GM12878 (cell line): ENCODE measurements around the gene NUCB1. TPM values are rescaled to one million over a fixed set of nuclear protein-coding genes. Genes with fewer than 3 reads are reported as not detected.

Experiments used
- ATAC-seq: fragments of 200-7000 bp; cut with Tn5 transposase; 3 replicates; pipeline ENCODE4 v1.9.1; 2020; ENCODE audit warnings: mild to moderate bottlenecking, moderate library complexity
- BruUV-seq: library from RNA; stranded (reverse); fragments of 400-500 nt; replicated peaks from 2 replicates; lab custom pipeline; 2021; lab: Mats Ljungman, UMichigan
- CTCF ChIA-PET: fragments of 300-600 bp; sonication (Branson Sonifier 250); formaldehyde crosslinking; extraction: SDS; loops from one replicate; lab custom pipeline; 2021; ENCODE audit warnings: inconsistent platforms; lab: Yijun Ruan, JAX
- POLR2A ChIA-PET: fragments of 350-600 bp; formaldehyde crosslinking; extraction: SDS; loops from one replicate; lab custom pipeline; 2021; ENCODE audit warnings: inconsistent platforms; lab: Charles Lee
- RAD21 ChIA-PET: fragments of 300-600 bp; sonication (Branson Sonifier 250); formaldehyde crosslinking; loops from one replicate; lab custom pipeline; 2023; ENCODE audit warnings: antibody characterized with exemption; ENCODE audit not compliant: unreplicated experiment; lab: Charles Lee
- SMC1A ChIA-PET: fragments of 300-600 bp; sonication (Branson Sonifier 250); formaldehyde crosslinking; loops from one replicate; lab custom pipeline; 2023; ENCODE audit not compliant: unreplicated experiment, uncharacterized antibody; lab: Charles Lee
- DNase-seq: peaks from one replicate; pipeline ENCODE4 v3.0.0-alpha.2; 2011; ENCODE audit warnings: low read depth, low spot score
- FAIRE-seq: peaks from 3 replicates; lab custom pipeline; 2011; peaks lifted over from hg19 to GRCh38; lab: Jason Lieb, UNC
- H2AFZ ChIP-seq: 2 replicates; pipeline ENCODE4 v1.6.0; 2011; ENCODE audit warnings: low read depth, low read length, control low read depth; ENCODE audit not compliant: control insufficient read depth
- H3K27ac ChIP-seq: 2 replicates; pipeline ENCODE4 v1.5.1; 2011; ENCODE audit warnings: control low read depth; ENCODE audit not compliant: control insufficient read depth, insufficient read depth
- H3K27me3 ChIP-seq, 2 experiments: replicated peaks in 1 of 2; 2 replicates each; pipeline versions ENCODE4 v1.6.0 to v1.6.1; 2011; ENCODE audit warnings: low read length in 1 of 2; ENCODE audit not compliant: control insufficient read depth in 2 of 2, insufficient read depth in 2 of 2
- H3K36me3 ChIP-seq, 2 experiments: 2 replicates each; pipeline ENCODE4 v1.5.1; 2011; ENCODE audit warnings: low read length in 1 of 2; ENCODE audit not compliant: control insufficient read depth in 2 of 2, insufficient read depth in 2 of 2
- H3K4me1 ChIP-seq: 2 replicates; pipeline ENCODE4 v1.6.1; 2011; ENCODE audit warnings: mild to moderate bottlenecking, low read length, moderate library complexity, mixed read lengths; ENCODE audit not compliant: control insufficient read depth, insufficient read depth
- H3K4me2 ChIP-seq: 2 replicates; pipeline ENCODE4 v1.6.0; 2011; ENCODE audit warnings: control low read depth; ENCODE audit not compliant: control insufficient read depth, insufficient read depth
- H3K4me3 ChIP-seq: fragments of 200-600 bp; sonication (generic); 2 replicates; pipeline ENCODE4 v1.5.1; 2016
- H3K79me2 ChIP-seq: 2 replicates; pipeline ENCODE4 v1.6.0; 2011; ENCODE audit warnings: low read length; ENCODE audit not compliant: control insufficient read depth, insufficient read depth
- H3K9ac ChIP-seq: 2 replicates; pipeline ENCODE4 v1.8.0; 2011; ENCODE audit warnings: low read length, control low read depth, mixed read lengths; ENCODE audit not compliant: control insufficient read depth, insufficient read depth
- H3K9me3 ChIP-seq: replicated peaks from 3 replicates; pipeline ENCODE4 v1.5.1; 2011; ENCODE audit warnings: mild to moderate bottlenecking, low read length; ENCODE audit not compliant: control insufficient read depth, insufficient read depth
- H4K20me1 ChIP-seq: 2 replicates; pipeline ENCODE4 v1.6.0; 2011; ENCODE audit not compliant: control insufficient read depth, insufficient read depth
- CREB1 ChIP-seq: IDR thresholded peaks from 2 replicates; pipeline ENCODE4 v1.6.1; 2012; ENCODE audit warnings: low read depth, mild to moderate bottlenecking, inconsistent platforms
- HCFC1 ChIP-seq: fragments of 150-350 bp; IDR thresholded peaks from 2 replicates; pipeline ENCODE4 v1.6.1; 2014; ENCODE audit warnings: low read length
- JUND ChIP-seq: IDR thresholded peaks from 2 replicates; pipeline ENCODE4 v1.6.1; 2012; ENCODE audit warnings: low read depth, mild to moderate bottlenecking, low read length, improper control_type of control experiment, moderate library complexity
- MTA3 ChIP-seq: IDR thresholded peaks from 2 replicates; pipeline ENCODE4 v1.6.1; 2012; ENCODE audit warnings: low read length, inconsistent platforms, borderline replicate concordance
- NFIC ChIP-seq: IDR thresholded peaks from 2 replicates; pipeline ENCODE4 v1.6.1; 2012; ENCODE audit warnings: low read depth, mild to moderate bottlenecking, inconsistent platforms, low read length, moderate library complexity
- NFYB ChIP-seq: IDR thresholded peaks from 2 replicates; pipeline ENCODE4 v1.6.1; 2011; ENCODE audit warnings: low read depth, mild to moderate bottlenecking, low read length, improper control_type of control experiment, moderate library complexity; ENCODE audit not compliant: insufficient read depth
- PAX5 ChIP-seq: IDR thresholded peaks from 2 replicates; pipeline ENCODE4 v1.6.1; 2011; ENCODE audit warnings: low read depth, low read length, borderline replicate concordance
- POU2F2 ChIP-seq: IDR thresholded peaks from 3 replicates; pipeline ENCODE4 v1.6.1; 2011; ENCODE audit warnings: low read depth, mild to moderate bottlenecking, low read length, borderline replicate concordance
- TARDBP ChIP-seq: IDR thresholded peaks from 2 replicates; pipeline ENCODE4 v1.6.1; 2016; ENCODE audit warnings: borderline replicate concordance
- WGBS: methylation state at CpG from one replicate; pipeline ENCODE4 v1.1.6; 2016; ENCODE audit warnings: low lambda C conversion rate; ENCODE audit not compliant: insufficient replicate concordance, insufficient coverage; ENCODE audit errors: missing lambda C conversion rate; 5-methylcytosine and 5-hydroxymethylcytosine counted together
- in situ Hi-C: fragments of 300-500 bp; cut with MboI; formaldehyde crosslinking; loops from 9 replicates; pipeline ENCODE4 v1.14.3; 2018; ENCODE audit warnings: mixed read lengths
- intact Hi-C: fragments of 100-400 bp; cut with micrococcal nuclease; formaldehyde crosslinking; loops from one replicate; pipeline ENCODE4 v1.14.2; 2022; ENCODE audit not compliant: unreplicated experiment
- polyA plus RNA-seq, 11 experiments: library from polyadenylated mRNA; depleted of rRNA in 4 of 11; unstranded in 6 of 11; stranded (reverse) in 5 of 11; fragments of >200 nt; fragmentation: Nextera tagmentation in 4 of 11; fragmentation: Illumina TruSeq in 1 of 11; extraction: Ambion mirVana in 4 of 11; extraction: Trizol in 1 of 11; gene quantifications; 1 replicate in 1 of 11; 2 replicates in 10 of 11; pipeline versions ENCODE4 v1.2.1 to v1.2.3, GENCODE V29; 2011 to 2016; ENCODE audit warnings: inconsistent platforms in 2 of 11, missing spikeins in 2 of 11, low read depth in 1 of 11
- total RNA-seq, 4 experiments: library from RNA; depleted of rRNA in 3 of 4; stranded (reverse); fragments of >200 nt in 3 of 4; fragmentation: Illumina TruSeq in 1 of 4; extraction: Trizol in 1 of 4; gene quantifications; 2 replicates each; pipeline versions ENCODE4 v1.2.1 to v1.2.3, GENCODE V29; 2013 to 2021
- TF ChIP-seq, protein P1 (sequence below): fragments of 450-650 bp; IDR thresholded peaks from 2 replicates; pipeline ENCODE4 v1.6.1; 2017; ENCODE audit warnings: low read depth, mild to moderate bottlenecking, moderate library complexity
- TF ChIP-seq, protein P2 (sequence below): IDR thresholded peaks from 2 replicates; pipeline ENCODE4 v1.6.1; 2011; ENCODE audit warnings: low read depth, mild to moderate bottlenecking, low read length, moderate library complexity, borderline replicate concordance; ENCODE audit errors: extremely low read depth
- TF ChIP-seq, protein P3 (sequence below): fragments of 450-650 bp; IDR thresholded peaks from 2 replicates; pipeline ENCODE4 v1.6.1; 2017; ENCODE audit warnings: mild to moderate bottlenecking
- TF ChIP-seq, protein P4 (sequence below): IDR thresholded peaks from 2 replicates; pipeline ENCODE4 v1.6.1; 2011; ENCODE audit warnings: mild to moderate bottlenecking, low read depth, low read length, moderate library complexity; ENCODE audit not compliant: insufficient replicate concordance

The NUCB1 gene
- total and polyA plus RNA-seq, 10 of the 15 experiments (the other 5 are each of a cell fraction or from before 2014, with no cell fraction given), result 1.8 to 112 (median 44.5) TPM

DNA sequence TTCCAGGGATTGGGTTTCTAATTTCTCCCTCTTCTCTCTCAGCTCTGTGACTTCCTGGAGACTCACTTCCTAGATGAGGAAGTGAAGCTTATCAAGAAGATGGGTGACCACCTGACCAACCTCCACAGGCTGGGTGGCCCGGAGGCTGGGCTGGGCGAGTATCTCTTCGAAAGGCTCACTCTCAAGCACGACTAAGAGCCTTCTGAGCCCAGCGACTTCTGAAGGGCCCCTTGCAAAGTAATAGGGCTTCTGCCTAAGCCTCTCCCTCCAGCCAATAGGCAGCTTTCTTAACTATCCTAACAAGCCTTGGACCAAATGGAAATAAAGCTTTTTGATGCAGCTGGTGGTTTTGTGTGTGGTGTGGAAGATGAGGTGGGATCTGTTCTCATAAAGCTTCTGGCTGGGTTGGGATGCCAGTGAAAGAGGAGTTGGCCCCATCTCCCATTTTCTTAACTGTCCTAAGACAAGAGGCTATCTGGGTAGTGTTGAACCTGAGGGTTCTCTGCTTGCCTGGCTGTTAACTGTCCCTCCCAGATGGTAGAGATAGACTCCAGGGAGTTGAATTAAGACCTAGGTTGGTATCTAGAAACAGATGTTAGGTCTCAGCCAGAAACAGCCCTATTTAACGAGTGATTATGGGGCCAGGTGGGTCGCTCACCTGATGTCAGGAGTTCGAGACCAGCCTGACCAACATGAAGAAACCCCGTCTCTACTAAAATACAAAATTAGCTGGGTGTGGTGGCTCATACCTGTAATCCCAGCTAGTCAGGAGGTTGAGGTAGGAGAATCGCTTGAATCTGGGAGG is 66.6 kb downstream of the NUCB1 start (continued):
- TF ChIP-seq NFYB (no peak), NFIC (no peak), POU2F2 (0 out of 3 replicates have a peak, but pooled peaks have one; percentile 5)

DNA sequence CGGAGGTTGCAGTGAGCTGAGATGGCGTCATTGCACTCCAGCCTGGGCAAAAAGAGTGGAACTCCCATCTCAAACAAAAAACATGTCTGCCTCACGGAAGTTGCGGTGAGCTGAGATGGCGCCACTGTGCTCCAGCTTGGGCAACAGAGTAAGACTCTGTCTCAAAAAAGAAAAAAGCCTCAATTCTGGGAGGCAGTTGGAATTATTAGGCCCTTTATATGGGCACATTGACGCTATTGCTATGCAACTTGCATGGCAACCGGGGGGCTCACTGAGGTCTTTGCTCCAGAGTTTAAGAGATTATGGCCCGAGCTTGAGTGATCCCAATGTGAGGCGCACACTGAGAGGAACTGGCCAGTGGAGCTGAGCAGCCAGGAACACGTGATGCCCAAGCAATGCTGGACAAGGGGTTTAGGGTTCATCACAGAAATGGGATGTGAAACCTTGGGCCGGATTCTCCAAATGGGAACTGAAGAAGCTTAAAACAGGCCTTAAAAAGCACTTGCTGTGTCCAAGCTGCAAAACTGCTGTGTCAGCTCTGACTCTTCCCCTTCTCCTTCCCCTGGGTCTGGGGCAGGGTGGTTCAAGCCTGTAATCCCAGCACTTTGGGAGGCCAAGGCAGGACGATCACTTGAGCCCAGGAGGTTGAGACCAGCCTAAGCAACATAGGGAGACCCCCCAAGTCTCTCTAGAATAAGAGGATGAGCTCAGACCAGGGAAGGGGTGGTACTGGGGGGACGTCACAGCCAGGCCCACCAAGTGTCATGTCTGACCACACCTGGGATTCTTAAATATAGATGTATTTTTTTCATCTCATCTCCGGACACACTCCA is 67.5 kb downstream of the NUCB1 start:
- in situ Hi-C loops, result no loop called here
- Histone ChIP-seq H3K4me1 (peaks cover 32% of the 10 kb centered on the region), H3K4me3 (peak overlapping the region; percentile 93; the same call in 1 of the 2 replicates), H3K9ac (peak overlapping the region; percentile 28; the same call in 1 of the 2 replicates), H3K27ac (peak overlapping the region; percentile 61), H2AFZ (no peak overlapping the region), H3K4me2 (peak overlapping the region; percentile 99), H3K27me3 (no peaks in the 10 kb centered on the region), H3K36me3 (peaks cover 5 to 34% of the 10 kb centered on the region in 2 experiments), H4K20me1 (no peaks in the 10 kb centered on the region), H3K79me2 (peaks cover 33% of the 10 kb centered on the region), H3K9me3 (no peaks in the 10 kb centered on the region)
- FAIRE-seq (peak; percentile 78), ATAC-seq (no peak), DNase-seq (no peak)
- ChIA-PET POLR2A (interaction anchor here (0.6 to 4.2 kb wide), 12 partner anchors 12 to 179 kb away, joined by 3 to 53 read pairs (median 6); partner anchors contain the start of genes BAX, GYS1, NUCB1 and PPP1R15A), SMC1A (interaction anchor here (0.9 to 3.2 kb wide), 11 partner anchors 10 to 179 kb away, joined by 3 to 28 read pairs (median 5); partner anchors contain the start of genes GYS1, HSD17B14 and RUVBL2), CTCF (interaction anchor here (0.6 to 3.1 kb wide), 13 partner anchors 25 to 376 kb away, joined by 3 to 31 read pairs (median 5); partner anchors contain the start of genes CA11, GYS1, NUCB1 and RUVBL2), RAD21 (interaction anchor here (0.6 to 1.7 kb wide), 11 partner anchors 10 to 177 kb away, joined by 3 to 8 read pairs (median 4); partner anchors contain the start of genes GYS1, PPP1R15A and RUVBL2)
- 64% methylated on average over 14 of the region's 14 CpGs for WGBS
- intact Hi-C loops, result loop anchor here (10.0 kb wide), 1 partner anchor 333 kb away; the partner anchor contains the start of gene DBP
- no TSS peak for BruUV-seq
- TF ChIP-seq PAX5, result peak; percentile 46; the same call in 1 of the 2 replicates
- TF ChIP-seq, protein P1, sequence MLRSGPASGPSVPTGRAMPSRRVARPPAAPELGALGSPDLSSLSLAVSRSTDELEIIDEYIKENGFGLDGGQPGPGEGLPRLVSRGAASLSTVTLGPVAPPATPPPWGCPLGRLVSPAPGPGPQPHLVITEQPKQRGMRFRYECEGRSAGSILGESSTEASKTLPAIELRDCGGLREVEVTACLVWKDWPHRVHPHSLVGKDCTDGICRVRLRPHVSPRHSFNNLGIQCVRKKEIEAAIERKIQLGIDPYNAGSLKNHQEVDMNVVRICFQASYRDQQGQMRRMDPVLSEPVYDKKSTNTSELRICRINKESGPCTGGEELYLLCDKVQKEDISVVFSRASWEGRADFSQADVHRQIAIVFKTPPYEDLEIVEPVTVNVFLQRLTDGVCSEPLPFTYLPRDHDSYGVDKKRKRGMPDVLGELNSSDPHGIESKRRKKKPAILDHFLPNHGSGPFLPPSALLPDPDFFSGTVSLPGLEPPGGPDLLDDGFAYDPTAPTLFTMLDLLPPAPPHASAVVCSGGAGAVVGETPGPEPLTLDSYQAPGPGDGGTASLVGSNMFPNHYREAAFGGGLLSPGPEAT, result 0 out of 2 replicates have a peak, but pooled peaks have one; percentile 33
- TF ChIP-seq, protein P2, sequence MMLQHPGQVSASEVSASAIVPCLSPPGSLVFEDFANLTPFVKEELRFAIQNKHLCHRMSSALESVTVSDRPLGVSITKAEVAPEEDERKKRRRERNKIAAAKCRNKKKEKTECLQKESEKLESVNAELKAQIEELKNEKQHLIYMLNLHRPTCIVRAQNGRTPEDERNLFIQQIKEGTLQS, result no peak
- no peak for TF ChIP-seq JUND
- TF ChIP-seq, protein P3, sequence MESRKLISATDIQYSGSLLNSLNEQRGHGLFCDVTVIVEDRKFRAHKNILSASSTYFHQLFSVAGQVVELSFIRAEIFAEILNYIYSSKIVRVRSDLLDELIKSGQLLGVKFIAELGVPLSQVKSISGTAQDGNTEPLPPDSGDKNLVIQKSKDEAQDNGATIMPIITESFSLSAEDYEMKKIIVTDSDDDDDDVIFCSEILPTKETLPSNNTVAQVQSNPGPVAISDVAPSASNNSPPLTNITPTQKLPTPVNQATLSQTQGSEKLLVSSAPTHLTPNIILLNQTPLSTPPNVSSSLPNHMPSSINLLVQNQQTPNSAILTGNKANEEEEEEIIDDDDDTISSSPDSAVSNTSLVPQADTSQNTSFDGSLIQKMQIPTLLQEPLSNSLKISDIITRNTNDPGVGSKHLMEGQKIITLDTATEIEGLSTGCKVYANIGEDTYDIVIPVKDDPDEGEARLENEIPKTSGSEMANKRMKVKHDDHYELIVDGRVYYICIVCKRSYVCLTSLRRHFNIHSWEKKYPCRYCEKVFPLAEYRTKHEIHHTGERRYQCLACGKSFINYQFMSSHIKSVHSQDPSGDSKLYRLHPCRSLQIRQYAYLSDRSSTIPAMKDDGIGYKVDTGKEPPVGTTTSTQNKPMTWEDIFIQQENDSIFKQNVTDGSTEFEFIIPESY, result peak; percentile 73
- TF ChIP-seq CREB1, result no peak
- peak; percentile 27; the same call in 1 of the 2 replicates for TF ChIP-seq MTA3
- no peak for TF ChIP-seq TARDBP
- TF ChIP-seq HCFC1, result no peak
- TF ChIP-seq, protein P4, sequence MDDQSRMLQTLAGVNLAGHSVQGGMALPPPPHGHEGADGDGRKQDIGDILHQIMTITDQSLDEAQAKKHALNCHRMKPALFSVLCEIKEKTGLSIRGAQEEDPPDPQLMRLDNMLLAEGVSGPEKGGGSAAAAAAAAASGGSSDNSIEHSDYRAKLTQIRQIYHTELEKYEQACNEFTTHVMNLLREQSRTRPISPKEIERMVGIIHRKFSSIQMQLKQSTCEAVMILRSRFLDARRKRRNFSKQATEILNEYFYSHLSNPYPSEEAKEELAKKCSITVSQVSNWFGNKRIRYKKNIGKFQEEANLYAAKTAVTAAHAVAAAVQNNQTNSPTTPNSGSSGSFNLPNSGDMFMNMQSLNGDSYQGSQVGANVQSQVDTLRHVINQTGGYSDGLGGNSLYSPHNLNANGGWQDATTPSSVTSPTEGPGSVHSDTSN, result no peak
